Suprapubic skin (tissue), 4 donors: ENCODE data around the gene SV2C. TPM values are rescaled to one million over a fixed set of nuclear protein-coding genes. Genes with fewer than 3 reads are reported as not detected.
"Not testable (repeated sequence)": the region's sequence is repeated elsewhere in the genome, so short reads cannot be mapped to it uniquely, and the experiment has no call there.

Experiments
- DNase-seq, 2 donors: peaks; one replicate each; pipeline ENCODE4 v3.0.0-alpha.2; 2019; ENCODE audit warnings: low spot score in 2 of 2
- H3K27ac ChIP-seq: fragments of 200-600 bp; sonication (generic); one replicate; pipeline ENCODE4 v1.5.1; 2019
- H3K27me3 ChIP-seq: fragments of 200-600 bp; sonication (generic); one replicate; pipeline ENCODE4 v1.5.1; 2019
- H3K36me3 ChIP-seq: fragments of 200-600 bp; sonication (generic); one replicate; pipeline ENCODE4 v1.5.1; 2019
- H3K4me1 ChIP-seq: fragments of 200-600 bp; sonication (generic); one replicate; pipeline ENCODE4 v1.5.1; 2019
- H3K4me3 ChIP-seq: fragments of 200-600 bp; sonication (generic); one replicate; pipeline ENCODE4 v1.5.1; 2019; ENCODE audit warnings: mild to moderate bottlenecking
- H3K9me3 ChIP-seq: fragments of 200-600 bp; sonication (generic); one replicate; pipeline ENCODE4 v1.5.1; 2019
- EP300 ChIP-seq: sonication (generic); formaldehyde crosslinking; IDR thresholded peaks from one replicate; pipeline ENCODE4 v1.6.1; 2017; ENCODE audit warnings: antibody characterized with exemption
- POLR2A ChIP-seq, 2 donors: fragments of 450-650 bp; IDR thresholded peaks; one replicate each; pipeline ENCODE4 v1.6.1; 2017; ENCODE audit warnings: antibody characterized with exemption in 2 of 2, mild to moderate bottlenecking in 2 of 2, moderate library complexity in 2 of 2
- POLR2AphosphoS5 ChIP-seq, 3 donors: sonication (generic); formaldehyde crosslinking; IDR thresholded peaks; one replicate each; pipeline ENCODE4 v1.6.1; 2017; ENCODE audit warnings: antibody characterized with exemption in 3 of 3
- WGBS: methylation state at CpG from one replicate; pipeline ENCODE4 v1.1.5; 2018; 5-methylcytosine and 5-hydroxymethylcytosine counted together
- total RNA-seq, 4 donors: library from RNA; depleted of rRNA; stranded (reverse); fragments of >200 nt; gene quantifications; one replicate each; pipeline ENCODE4 v1.1.0, GENCODE V29; 2016
- TF ChIP-seq, protein P1 (sequence below), 2 donors: fragments of 200-600 bp in 1 of 2; fragments of 450-650 bp in 1 of 2; sonication (generic) in 1 of 2; IDR thresholded peaks; one replicate each; pipeline ENCODE4 v1.5.1; 2016 to 2019; ENCODE audit warnings: antibody characterized with exemption in 2 of 2, mild to moderate bottlenecking in 1 of 2, moderate library complexity in 1 of 2

Gene SV2C
- total RNA-seq, 4 donors from 2014 or later: 0.16 to 0.30 (median 0.23) TPM; not detected in 1

DNA sequence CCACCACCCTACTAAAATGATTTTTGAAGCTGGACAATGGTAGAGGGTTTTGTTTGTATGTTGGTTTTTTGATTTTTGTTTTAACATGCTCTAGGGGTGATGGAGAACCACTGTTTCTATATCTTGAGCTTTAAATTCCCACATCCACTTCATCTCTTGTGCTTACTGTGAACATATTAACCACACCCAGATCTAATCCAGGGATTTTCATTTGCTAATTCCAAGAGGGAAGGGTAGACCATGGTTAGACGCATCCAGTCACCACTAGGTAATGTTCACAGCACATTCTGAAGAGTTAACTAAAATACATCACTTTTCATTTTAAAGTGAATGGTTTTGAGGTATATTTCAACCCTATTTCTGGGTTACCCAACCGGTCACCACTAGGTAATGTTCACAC is 283.4 kb downstream of the SV2C start:
- Histone ChIP-seq H3K27ac (no peak overlapping the region), H3K4me1 (peaks cover 3% of the 10 kb centered on the region), H3K4me3 (no peak overlapping the region), H3K9me3 (no peaks in the 10 kb centered on the region), H3K36me3 (no peaks in the 10 kb centered on the region), H3K27me3 (no peaks in the 10 kb centered on the region)
- 80% methylated on average over 2 of the region's 2 CpGs for WGBS
- DNase-seq: no peak
- no peak for TF ChIP-seq EP300
- TF ChIP-seq POLR2A (IDR thresholded peaks at IDR 0.05): no peak
- no peak for TF ChIP-seq POLR2AphosphoS5 (IDR thresholded peaks at IDR 0.05)
- TF ChIP-seq, protein P1, sequence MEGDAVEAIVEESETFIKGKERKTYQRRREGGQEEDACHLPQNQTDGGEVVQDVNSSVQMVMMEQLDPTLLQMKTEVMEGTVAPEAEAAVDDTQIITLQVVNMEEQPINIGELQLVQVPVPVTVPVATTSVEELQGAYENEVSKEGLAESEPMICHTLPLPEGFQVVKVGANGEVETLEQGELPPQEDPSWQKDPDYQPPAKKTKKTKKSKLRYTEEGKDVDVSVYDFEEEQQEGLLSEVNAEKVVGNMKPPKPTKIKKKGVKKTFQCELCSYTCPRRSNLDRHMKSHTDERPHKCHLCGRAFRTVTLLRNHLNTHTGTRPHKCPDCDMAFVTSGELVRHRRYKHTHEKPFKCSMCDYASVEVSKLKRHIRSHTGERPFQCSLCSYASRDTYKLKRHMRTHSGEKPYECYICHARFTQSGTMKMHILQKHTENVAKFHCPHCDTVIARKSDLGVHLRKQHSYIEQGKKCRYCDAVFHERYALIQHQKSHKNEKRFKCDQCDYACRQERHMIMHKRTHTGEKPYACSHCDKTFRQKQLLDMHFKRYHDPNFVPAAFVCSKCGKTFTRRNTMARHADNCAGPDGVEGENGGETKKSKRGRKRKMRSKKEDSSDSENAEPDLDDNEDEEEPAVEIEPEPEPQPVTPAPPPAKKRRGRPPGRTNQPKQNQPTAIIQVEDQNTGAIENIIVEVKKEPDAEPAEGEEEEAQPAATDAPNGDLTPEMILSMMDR (IDR thresholded peaks at IDR 0.05): no peak

- WGBS: 93% methylated on average over 6 of the region's 6 CpGs
Observed at GRCh38 chr5:76367623-76368371, 284.6 kb downstream of the SV2C start.

GRCh38 chr5:76368941-76369340 is 285.8 kb downstream of the SV2C start:
- DNase-seq: no peak
- 81% methylated on average over 1 of the region's 1 CpG for WGBS

More at GRCh38 chr5:76367623-76368371, 284.6 kb downstream of the SV2C start:
- no peak for TF ChIP-seq POLR2A (IDR thresholded peaks at IDR 0.05)
- TF ChIP-seq POLR2AphosphoS5 (IDR thresholded peaks at IDR 0.05): no peak
- TF ChIP-seq, protein P1 (IDR thresholded peaks at IDR 0.05): no peak
- TF ChIP-seq EP300: no peak
- Histone ChIP-seq H3K4me1 (peaks cover 9% of the 10 kb centered on the region), H3K27ac (no peak overlapping the region), H3K27me3 (no peaks in the 10 kb centered on the region), H3K4me3 (no peak overlapping the region), H3K36me3 (no peaks in the 10 kb centered on the region), H3K9me3 (no peaks in the 10 kb centered on the region)
- DNase-seq: no peak

GRCh38 chr5:76369668-76370067 is 286.5 kb downstream of the SV2C start:
- not testable (repeated sequence) for H3K27me3 ChIP-seq, H3K36me3 ChIP-seq, H3K9me3 ChIP-seq, DNase-seq, H3K27ac ChIP-seq, H3K4me3 ChIP-seq, H3K4me1 ChIP-seq
- 95% methylated on average over 7 of the region's 8 CpGs for WGBS

More at GRCh38 chr5:76368941-76369340, 285.8 kb downstream of the SV2C start:
- TF ChIP-seq EP300 (no peak), POLR2A (IDR thresholded peaks at IDR 0.05) (no peak), POLR2AphosphoS5 (IDR thresholded peaks at IDR 0.05) (no peak)
- TF ChIP-seq, protein P1 (IDR thresholded peaks at IDR 0.05): no peak
- Histone ChIP-seq H3K4me1 (peaks cover 6% of the 10 kb centered on the region), H3K9me3 (no peaks in the 10 kb centered on the region), H3K36me3 (no peaks in the 10 kb centered on the region), H3K27me3 (no peaks in the 10 kb centered on the region), H3K4me3 (no peak overlapping the region), H3K27ac (no peak overlapping the region)

DNA sequence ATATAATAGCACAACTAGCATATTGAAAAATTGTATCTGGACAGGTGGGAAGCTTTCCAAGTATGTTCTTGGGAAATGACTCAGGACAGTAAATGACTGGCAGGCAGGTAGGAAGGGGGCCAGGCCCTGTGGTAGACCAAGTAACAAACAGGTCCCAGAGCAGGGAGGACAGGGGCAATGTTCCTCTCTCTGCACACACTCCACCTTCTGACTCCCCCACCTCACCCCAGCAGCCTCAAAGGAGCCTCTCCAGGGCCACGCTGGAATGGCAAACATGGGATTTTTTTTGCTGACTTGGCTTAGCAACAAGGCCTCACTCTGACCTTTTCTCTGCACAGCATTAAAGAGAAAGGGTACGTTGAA is 288.8 kb downstream of the SV2C start:
- Histone ChIP-seq H3K27ac (no peak overlapping the region), H3K4me3 (no peak overlapping the region), H3K9me3 (no peaks in the 10 kb centered on the region), H3K4me1 (peaks cover 6% of the 10 kb centered on the region), H3K27me3 (no peaks in the 10 kb centered on the region), H3K36me3 (no peaks in the 10 kb centered on the region)
- WGBS: 58% methylated on average over 2 of the region's 2 CpGs
- DNase-seq: no peak
- TF ChIP-seq POLR2AphosphoS5 (IDR thresholded peaks at IDR 0.05) (no peak), EP300 (no peak), POLR2A (IDR thresholded peaks at IDR 0.05) (no peak)
- TF ChIP-seq, protein P1 (IDR thresholded peaks at IDR 0.05): no peak
